WI38 (cell line): Measurements from ENCODE around the gene GSE1.

Experiments used
- H3K4me3 ChIP-seq: 2 replicates; pipeline ENCODE4 v1.5.1; 2011; ENCODE audit warnings: low read depth, mild to moderate bottlenecking, control low read depth, low read length
- TF ChIP-seq, protein P1 (sequence below): IDR thresholded peaks from 2 replicates; pipeline ENCODE4 v1.5.1; 2012; ENCODE audit warnings: low read depth, mild to moderate bottlenecking, control low read depth, low read length

Gene GSE1

DNA sequence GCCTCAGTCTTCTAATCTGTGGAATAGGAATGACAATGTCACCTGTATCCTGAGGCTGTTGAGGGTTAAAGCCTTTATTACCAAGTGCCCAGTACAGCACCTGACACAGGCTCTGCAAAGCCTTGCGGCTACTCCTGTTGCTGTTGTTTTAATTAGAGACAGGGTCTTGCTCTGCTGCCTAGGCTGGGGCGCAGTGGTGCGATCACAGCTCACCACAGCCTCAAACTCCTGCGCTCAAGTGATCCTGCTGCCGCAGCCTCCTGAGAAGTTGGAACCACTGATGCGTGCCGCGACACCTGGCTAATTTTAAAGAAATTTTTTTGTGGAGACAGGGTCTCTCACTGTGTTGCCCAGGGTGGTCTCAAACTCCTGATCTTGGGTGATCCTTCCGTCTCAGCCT lies 5.4 kb downstream of the GSE1 start:
- H3K4me3 ChIP-seq, result no peak overlapping the region
- TF ChIP-seq, protein P1, sequence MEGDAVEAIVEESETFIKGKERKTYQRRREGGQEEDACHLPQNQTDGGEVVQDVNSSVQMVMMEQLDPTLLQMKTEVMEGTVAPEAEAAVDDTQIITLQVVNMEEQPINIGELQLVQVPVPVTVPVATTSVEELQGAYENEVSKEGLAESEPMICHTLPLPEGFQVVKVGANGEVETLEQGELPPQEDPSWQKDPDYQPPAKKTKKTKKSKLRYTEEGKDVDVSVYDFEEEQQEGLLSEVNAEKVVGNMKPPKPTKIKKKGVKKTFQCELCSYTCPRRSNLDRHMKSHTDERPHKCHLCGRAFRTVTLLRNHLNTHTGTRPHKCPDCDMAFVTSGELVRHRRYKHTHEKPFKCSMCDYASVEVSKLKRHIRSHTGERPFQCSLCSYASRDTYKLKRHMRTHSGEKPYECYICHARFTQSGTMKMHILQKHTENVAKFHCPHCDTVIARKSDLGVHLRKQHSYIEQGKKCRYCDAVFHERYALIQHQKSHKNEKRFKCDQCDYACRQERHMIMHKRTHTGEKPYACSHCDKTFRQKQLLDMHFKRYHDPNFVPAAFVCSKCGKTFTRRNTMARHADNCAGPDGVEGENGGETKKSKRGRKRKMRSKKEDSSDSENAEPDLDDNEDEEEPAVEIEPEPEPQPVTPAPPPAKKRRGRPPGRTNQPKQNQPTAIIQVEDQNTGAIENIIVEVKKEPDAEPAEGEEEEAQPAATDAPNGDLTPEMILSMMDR, result no peak

DNA sequence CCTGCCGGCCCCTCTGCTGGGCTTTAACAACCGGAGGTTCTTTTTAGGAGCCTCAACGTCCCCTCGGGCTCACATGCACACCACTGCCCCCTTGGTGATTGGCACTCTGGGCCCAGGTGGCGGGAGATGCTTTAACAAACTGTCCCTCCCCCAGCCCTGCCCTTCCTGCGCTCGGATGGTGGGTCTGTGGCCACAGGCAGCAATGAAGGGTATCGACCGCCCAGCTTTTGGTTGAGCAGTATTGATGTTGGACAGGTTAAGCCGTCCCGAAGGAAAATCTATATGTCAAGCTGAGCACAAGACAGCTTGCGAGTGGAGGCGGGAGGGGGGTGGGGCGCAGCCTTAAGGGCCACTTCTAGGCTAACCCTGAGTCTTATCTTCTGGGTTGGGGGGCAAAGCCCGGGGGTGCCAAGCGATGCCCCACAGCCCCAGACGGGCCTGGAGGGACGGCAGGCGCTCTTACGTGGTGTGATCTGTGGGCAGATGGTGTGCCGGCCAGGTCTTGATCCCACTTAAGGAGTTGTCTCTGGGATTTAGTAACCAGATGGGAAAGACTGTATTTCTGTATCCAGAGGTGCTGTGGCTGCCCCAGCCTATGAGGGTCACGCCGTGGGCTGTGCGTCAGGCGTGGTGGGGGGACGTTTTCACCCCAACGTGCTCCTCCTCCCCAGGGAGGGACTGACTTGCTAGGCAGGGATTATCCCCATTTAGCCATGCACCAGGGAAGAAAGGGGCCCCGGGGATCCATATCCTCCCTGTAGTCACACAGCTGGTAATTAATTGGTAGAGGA lies 6.2 kb downstream of the GSE1 start:
- TF ChIP-seq, protein P1, result no peak
- no peak overlapping the region for H3K4me3 ChIP-seq

DNA sequence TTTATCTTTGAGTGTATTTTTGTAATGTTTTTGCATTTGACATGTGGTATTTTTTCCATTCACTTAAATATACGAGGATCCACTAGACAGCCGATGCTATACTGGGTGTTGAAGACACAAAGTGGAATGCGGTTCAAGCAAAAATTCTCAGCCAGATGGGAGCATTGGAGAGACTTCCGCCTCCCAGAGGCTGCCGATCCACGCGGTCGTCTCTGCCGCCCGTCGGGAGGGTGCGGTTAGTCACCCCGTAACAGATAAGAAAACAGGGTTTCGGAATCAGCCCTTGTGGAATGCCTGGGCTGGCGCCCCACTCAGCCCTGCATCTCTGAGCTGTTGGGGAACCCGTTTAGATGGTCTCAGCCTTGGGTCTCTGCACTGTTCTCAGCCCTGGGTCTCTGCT lies 7.3 kb downstream of the GSE1 start:
- no peak overlapping the region for H3K4me3 ChIP-seq
- TF ChIP-seq, protein P1, result no peak

DNA sequence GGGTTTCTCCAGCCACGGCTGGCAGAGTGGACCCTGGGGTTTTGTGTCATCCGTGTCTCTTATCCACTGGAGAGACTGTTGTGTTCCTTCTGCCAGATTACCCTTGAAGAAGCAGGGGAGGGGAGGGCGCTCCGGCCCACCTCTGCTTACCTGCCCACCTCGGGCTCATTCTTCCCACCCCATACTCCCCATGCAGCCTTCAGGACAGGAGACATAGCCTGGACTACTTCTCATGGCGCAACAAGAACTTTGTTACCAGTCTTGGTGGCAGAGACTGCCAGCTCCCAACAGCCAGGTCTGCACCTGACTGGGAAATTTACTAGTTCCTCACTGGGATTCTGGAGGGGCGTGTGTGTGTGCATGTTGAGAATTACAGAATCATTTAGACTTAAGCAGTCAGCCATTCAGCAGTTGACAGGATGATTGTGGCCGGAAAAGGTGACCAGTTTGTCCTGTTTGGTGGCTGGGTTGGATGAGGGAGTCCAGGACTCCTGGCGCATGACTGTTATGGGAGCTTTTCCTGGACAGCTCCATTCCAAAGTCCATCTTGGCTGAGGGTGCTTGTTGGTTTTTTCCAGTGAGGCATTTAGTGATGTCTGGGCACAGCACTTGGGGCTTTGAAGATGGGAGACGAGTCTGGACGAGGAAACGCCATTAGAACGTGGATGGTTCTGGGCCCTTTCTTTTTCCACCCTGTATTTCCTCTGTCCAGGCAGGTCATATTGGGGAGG lies 8.7 kb downstream of the GSE1 start:
- H3K4me3 ChIP-seq, result no peak overlapping the region
- TF ChIP-seq, protein P1, result no peak

DNA sequence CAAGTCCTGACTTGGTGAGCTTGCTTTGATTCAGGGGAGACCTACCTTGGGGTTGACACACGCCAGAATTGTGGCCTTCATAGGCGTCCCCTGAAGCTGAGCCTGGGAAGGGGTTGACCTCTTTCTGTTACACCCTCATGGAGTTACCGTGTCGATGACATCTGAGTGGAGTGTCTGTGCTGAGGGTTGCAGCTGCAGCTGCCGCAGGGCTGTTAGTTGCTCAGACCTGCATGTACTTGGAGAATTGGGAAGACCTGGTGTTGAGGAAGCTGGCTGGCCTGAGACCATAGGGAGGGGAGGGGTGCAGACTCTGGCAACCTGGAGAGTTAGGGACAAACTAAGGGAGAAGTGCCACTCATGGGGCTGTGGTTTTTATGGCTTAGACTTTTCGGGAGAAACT lies 9.6 kb downstream of the GSE1 start:
- TF ChIP-seq, protein P1, result no peak
- H3K4me3 ChIP-seq, result no peak overlapping the region

DNA sequence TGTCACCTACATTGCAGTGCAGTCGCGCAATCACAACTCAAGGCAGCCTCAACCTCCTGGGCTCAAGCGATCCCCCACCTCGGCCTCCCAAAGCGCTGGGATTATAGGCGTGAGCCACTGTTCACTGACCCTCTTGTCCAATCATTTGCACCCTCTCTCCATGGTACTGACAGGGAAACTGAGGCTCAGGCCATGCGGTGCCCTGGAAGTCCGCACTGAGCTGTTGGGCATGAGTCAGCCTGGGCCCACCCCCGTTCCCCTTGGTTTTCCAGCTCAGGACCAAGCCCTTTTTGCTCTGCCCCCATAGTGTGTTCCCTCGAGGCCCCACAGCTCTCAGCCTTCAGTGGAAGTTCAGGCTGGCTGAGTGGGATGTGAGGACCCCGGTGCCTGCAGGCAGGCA lies 10.1 kb downstream of the GSE1 start:
- no peak overlapping the region for H3K4me3 ChIP-seq
- TF ChIP-seq, protein P1, result no peak

DNA sequence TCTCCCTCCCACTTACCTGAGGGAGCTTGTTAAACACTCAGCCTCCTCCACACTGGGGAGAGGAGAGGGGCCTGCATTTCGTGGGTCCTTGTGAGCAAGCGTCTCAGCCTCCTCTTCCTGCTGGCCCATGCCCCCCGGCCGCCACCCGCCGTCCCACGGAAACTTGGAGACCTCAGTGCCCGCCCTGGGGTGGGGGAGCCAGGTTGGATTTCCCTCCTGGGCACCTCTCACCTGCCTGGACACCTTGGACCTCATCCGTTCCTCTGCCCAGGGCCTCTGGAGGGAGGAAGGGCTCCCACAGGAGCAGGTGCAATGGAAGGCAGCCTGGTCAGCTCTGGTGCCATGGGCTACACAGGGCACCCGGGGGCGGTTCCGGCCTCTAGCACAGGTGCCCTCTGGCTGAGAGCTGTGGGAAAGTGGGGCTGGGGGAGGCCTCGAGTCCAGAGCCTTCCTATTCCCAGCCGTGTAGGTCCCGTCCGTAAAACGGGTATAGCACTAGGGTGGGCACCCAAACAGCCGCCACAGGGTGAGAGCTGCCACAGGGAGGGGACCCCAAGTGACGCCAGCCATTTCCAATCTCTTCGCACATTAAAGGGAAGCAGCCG lies 11.0 kb downstream of the GSE1 start:
- H3K4me3 ChIP-seq, result no peak overlapping the region
- TF ChIP-seq, protein P1, result no peak
